Neural progenitor cell (in vitro differentiated cells): ENCODE measurements around the gene POLE. TPM values are rescaled to one million over a fixed set of nuclear protein-coding genes. Genes with fewer than 3 reads are reported as not detected.

Experiments used
- DNase-seq: peaks from one replicate; pipeline ENCODE4 v3.0.0-alpha.2; 2016; ENCODE audit warnings: low spot score
- H2AFZ ChIP-seq: fragments of 200-600 bp; sonication (generic); replicated peaks from 2 replicates; pipeline ENCODE4 v1.6.1; 2016; ENCODE audit warnings: antibody characterized with exemption
- H3F3A ChIP-seq: fragments of 200-600 bp; sonication (generic); 2 replicates; pipeline ENCODE4 v1.6.1; 2016; ENCODE audit warnings: antibody characterized with exemption, low read depth
- H3K27ac ChIP-seq: fragments of 200-600 bp; sonication (generic); 2 replicates; pipeline ENCODE4 v1.5.1; 2016; ENCODE audit warnings: mild to moderate bottlenecking
- H3K27me3 ChIP-seq: fragments of 200-600 bp; sonication (generic); 2 replicates; pipeline ENCODE4 v1.6.1; 2016; ENCODE audit warnings: mild to moderate bottlenecking, moderate library complexity
- H3K36me3 ChIP-seq: fragments of 200-600 bp; sonication (generic); 2 replicates; pipeline ENCODE4 v1.5.1; 2016
- H3K4me1 ChIP-seq: fragments of 200-600 bp; sonication (generic); 2 replicates; pipeline ENCODE4 v1.6.1; 2016; ENCODE audit warnings: mixed run types
- H3K4me2 ChIP-seq: fragments of 200-600 bp; sonication (generic); 2 replicates; pipeline ENCODE4 v1.6.1; 2016
- H3K4me3 ChIP-seq: fragments of 200-600 bp; sonication (generic); 2 replicates; pipeline ENCODE4 v1.5.1; 2016
- H3K79me2 ChIP-seq: fragments of 200-600 bp; sonication (generic); 2 replicates; pipeline ENCODE4 v1.6.1; 2016; ENCODE audit warnings: low read depth
- H3K9ac ChIP-seq: fragments of 200-600 bp; sonication (generic); 2 replicates; pipeline ENCODE4 v1.6.1; 2016
- H3K9me3 ChIP-seq: fragments of 200-600 bp; sonication (generic); 2 replicates; pipeline ENCODE4 v1.5.1; 2016; ENCODE audit warnings: low read depth
- H4K20me1 ChIP-seq: fragments of 200-600 bp; sonication (generic); 2 replicates; pipeline ENCODE4 v1.6.1; 2016; ENCODE audit warnings: low read depth
- H3K27ac Mint-ChIP-seq: 3 replicates; pipeline ENCODE4 v1.8.0; 2021; ENCODE audit warnings: mixed read lengths
- H3K27me3 Mint-ChIP-seq: 2 replicates; pipeline ENCODE4 v1.8.0; 2022; ENCODE audit warnings: low read depth, mild to moderate bottlenecking, inconsistent platforms, moderate library complexity, mixed read lengths; ENCODE audit not compliant: insufficient read depth
- H3K36me3 Mint-ChIP-seq: 3 replicates; pipeline ENCODE4 v1.8.0; 2021; ENCODE audit warnings: mixed read lengths
- H3K4me1 Mint-ChIP-seq: 3 replicates; pipeline ENCODE4 v1.8.0; 2021; ENCODE audit warnings: mixed read lengths
- H3K4me3 Mint-ChIP-seq: 3 replicates; pipeline ENCODE4 v1.8.0; 2021; ENCODE audit warnings: mild to moderate bottlenecking, moderate library complexity, mixed read lengths
- H3K9me3 Mint-ChIP-seq: 3 replicates; pipeline ENCODE4 v1.8.0; 2020; ENCODE audit warnings: mixed read lengths
- EZH2 ChIP-seq: fragments of 200-600 bp; sonication (generic); IDR thresholded peaks from 2 replicates; pipeline ENCODE4 v1.6.1; 2017; ENCODE audit warnings: antibody characterized with exemption, mild to moderate bottlenecking, moderate library complexity
- EZH2phosphoT487 ChIP-seq: fragments of 200-600 bp; sonication (generic); IDR thresholded peaks from 2 replicates; pipeline ENCODE4 v1.6.1; 2017; ENCODE audit warnings: antibody characterized with exemption
- total RNA-seq: library from RNA; depleted of rRNA; stranded (reverse); fragments of >200 nt; gene quantifications from 2 replicates; pipeline ENCODE4 v1.2.3, GENCODE V29; 2015; ENCODE audit warnings: low replicate concordance
- TF ChIP-seq, protein P1 (sequence below): fragments of 200-600 bp; sonication (generic); IDR thresholded peaks from 2 replicates; pipeline ENCODE4 v1.5.1; 2017; ENCODE audit warnings: antibody characterized with exemption, mild to moderate bottlenecking

Gene POLE
- total RNA-seq, 1 donor from 2014 or later = 46.8 TPM

- H3K4me1 ChIP-seq = no peaks in the 10 kb centered on the region
- H3K9me3 ChIP-seq = no peaks in the 10 kb centered on the region
- H3K4me3 ChIP-seq = no peak overlapping the region
- no peak overlapping the region for H3K27ac ChIP-seq
- no peaks in the 10 kb centered on the region for H4K20me1 ChIP-seq
- Mint-ChIP-seq H3K9me3 (no peaks in the 10 kb centered on the region), H3K4me1 (no peaks in the 10 kb centered on the region), H3K36me3 (peaks cover 43% of the 10 kb centered on the region), H3K27ac (no peak overlapping the region), H3K27me3 (no peaks in the 10 kb centered on the region), H3K4me3 (no peak overlapping the region)
- no peak overlapping the region for H2AFZ ChIP-seq
- no peaks in the 10 kb centered on the region for H3K27me3 ChIP-seq
- no peaks in the 10 kb centered on the region for H3K79me2 ChIP-seq
- H3K4me2 ChIP-seq = no peak overlapping the region
- no peaks in the 10 kb centered on the region for H3F3A ChIP-seq
- no peaks in the 10 kb centered on the region for H3K36me3 ChIP-seq
- TF ChIP-seq, protein P1, sequence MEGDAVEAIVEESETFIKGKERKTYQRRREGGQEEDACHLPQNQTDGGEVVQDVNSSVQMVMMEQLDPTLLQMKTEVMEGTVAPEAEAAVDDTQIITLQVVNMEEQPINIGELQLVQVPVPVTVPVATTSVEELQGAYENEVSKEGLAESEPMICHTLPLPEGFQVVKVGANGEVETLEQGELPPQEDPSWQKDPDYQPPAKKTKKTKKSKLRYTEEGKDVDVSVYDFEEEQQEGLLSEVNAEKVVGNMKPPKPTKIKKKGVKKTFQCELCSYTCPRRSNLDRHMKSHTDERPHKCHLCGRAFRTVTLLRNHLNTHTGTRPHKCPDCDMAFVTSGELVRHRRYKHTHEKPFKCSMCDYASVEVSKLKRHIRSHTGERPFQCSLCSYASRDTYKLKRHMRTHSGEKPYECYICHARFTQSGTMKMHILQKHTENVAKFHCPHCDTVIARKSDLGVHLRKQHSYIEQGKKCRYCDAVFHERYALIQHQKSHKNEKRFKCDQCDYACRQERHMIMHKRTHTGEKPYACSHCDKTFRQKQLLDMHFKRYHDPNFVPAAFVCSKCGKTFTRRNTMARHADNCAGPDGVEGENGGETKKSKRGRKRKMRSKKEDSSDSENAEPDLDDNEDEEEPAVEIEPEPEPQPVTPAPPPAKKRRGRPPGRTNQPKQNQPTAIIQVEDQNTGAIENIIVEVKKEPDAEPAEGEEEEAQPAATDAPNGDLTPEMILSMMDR = no peak
- TF ChIP-seq EZH2 = no peak
- TF ChIP-seq EZH2phosphoT487 = no peak
- no peak overlapping the region for H3K9ac ChIP-seq
- DNase-seq = no peak
Observed at GRCh38 chr12:132665149-132665491, 22.0 kb downstream of the POLE start.

DNA sequence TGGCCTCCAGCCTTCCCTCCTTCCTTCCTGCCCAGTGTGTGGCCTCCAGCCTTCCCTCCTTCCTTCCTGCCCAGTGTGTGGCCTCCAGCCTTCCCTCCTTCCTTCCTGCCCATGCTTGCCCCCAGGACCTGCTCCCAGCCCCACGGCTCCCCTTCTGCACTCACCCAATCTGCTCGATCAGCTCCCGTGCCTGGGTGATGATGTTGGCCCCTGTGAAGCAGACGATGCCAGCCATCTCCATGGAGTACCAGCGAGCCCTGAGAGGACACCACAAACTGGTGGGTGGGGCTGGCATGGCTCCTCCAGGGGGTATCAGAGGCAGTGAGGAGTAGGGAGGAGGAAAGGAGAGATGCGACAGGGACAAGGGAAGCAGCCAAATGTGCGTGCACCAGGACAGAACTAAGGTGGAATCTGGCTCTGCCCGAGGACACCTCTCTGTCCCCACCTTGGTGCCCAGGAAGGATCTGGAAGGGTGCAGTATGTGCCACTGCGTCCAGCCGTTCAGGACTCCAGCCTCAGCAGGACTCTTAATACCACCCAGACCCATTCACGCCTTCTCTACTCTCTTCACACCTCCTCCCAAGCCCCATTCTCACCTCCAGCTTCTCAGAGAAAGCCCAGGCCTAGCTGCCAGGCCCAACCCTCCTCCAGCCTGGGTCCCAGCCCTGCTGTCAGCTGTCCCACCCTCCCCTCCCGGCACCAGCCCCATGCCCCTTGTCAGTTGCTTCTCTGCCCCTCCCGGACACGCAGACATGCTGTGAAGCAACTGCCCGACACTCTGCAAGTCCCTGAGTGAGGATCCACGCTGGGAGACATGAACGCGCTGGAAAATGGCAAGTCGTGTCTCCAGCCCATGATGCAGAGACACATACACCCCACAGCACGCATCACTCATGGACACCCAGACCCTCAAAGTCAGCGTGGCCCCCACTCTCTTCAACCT, 22.7 kb downstream of the POLE start:
- Histone ChIP-seq H3K36me3 (no peaks in the 10 kb centered on the region), H3K4me2 (no peak overlapping the region), H3K27me3 (no peaks in the 10 kb centered on the region), H2AFZ (no peak overlapping the region), H3K27ac (no peak overlapping the region), H3F3A (no peaks in the 10 kb centered on the region), H4K20me1 (no peaks in the 10 kb centered on the region), H3K79me2 (no peaks in the 10 kb centered on the region), H3K9me3 (no peaks in the 10 kb centered on the region), H3K9ac (no peak overlapping the region), H3K4me3 (no peak overlapping the region), H3K4me1 (no peaks in the 10 kb centered on the region)
- H3K27me3 Mint-ChIP-seq = no peaks in the 10 kb centered on the region
- no peak overlapping the region for H3K27ac Mint-ChIP-seq
- H3K4me3 Mint-ChIP-seq = no peak overlapping the region
- no peak for DNase-seq
- TF ChIP-seq EZH2phosphoT487 (no peak), EZH2 (no peak)
- H3K4me1 Mint-ChIP-seq = no peaks in the 10 kb centered on the region
- peaks cover 40% of the 10 kb centered on the region for H3K36me3 Mint-ChIP-seq
- no peaks in the 10 kb centered on the region for H3K9me3 Mint-ChIP-seq

DNA sequence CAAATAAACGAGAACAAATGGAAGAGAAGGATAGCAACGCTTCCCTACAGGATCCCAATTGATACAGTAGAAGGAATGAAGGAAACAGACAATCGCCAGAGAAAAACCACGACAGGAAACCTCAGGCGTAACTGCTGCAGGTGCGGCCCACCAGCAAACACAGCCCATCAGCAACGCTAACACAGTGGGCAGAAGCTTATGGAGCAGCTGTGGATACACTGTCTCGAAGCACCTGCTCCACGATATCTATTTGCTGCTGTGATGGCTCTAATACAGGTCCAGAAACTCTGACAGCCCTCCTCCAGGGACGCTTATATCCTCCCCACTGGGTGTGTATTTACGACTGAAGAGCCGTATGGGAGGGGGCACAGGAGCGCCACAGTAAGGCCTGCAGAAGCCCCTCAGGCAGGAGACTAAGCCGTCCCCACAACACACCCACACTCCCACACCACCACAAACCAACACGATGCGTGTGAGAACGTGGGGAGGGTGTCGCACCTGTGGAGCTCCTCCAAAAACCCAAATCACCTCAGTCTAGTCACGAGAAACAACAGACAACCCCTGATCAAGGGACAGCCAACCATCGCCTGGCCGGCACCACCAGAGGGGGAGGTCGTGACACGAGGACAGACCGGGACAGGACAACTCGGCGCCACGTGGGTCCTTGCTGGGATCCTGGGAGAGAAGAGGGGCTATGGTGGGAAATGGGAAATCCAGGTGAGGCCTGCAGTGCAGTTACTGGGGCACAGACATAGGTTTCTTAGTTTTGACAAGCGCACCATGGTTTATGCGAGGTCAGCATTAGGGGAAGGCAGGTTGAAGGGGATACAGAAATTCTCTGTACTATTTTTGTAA, 24.0 kb downstream of the POLE start:
- no peaks in the 10 kb centered on the region for H3K36me3 ChIP-seq
- H3K4me2 ChIP-seq = no peak overlapping the region
- no peaks in the 10 kb centered on the region for H4K20me1 ChIP-seq
- no peak for TF ChIP-seq EZH2
- TF ChIP-seq, protein P1 = no peak
- no peak for TF ChIP-seq EZH2phosphoT487
- no peak for DNase-seq
- H3K4me3 Mint-ChIP-seq = no peak overlapping the region
- peak overlapping the region; percentile 54 for H3K27ac Mint-ChIP-seq
- no peak overlapping the region for H3K27ac ChIP-seq
- no peak overlapping the region for H2AFZ ChIP-seq
- no peaks in the 10 kb centered on the region for H3K9me3 ChIP-seq
- H3K4me1 ChIP-seq = no peaks in the 10 kb centered on the region
- H3K9me3 Mint-ChIP-seq = no peaks in the 10 kb centered on the region
- H3K27me3 ChIP-seq = no peaks in the 10 kb centered on the region
- H3K79me2 ChIP-seq = no peaks in the 10 kb centered on the region
- H3F3A ChIP-seq = no peaks in the 10 kb centered on the region
- H3K4me1 Mint-ChIP-seq = no peaks in the 10 kb centered on the region
- H3K9ac ChIP-seq = no peak overlapping the region
- H3K36me3 Mint-ChIP-seq = peaks cover 40% of the 10 kb centered on the region
- H3K27me3 Mint-ChIP-seq = no peaks in the 10 kb centered on the region
- no peak overlapping the region for H3K4me3 ChIP-seq
